Measurements from ENCODE around the gene CFAP107. TPM values are rescaled to one million over a fixed set of nuclear protein-coding genes. Genes with fewer than 3 reads are reported as not detected.
"Not testable (repeated sequence)": the region's sequence is repeated elsewhere in the genome, so short reads cannot be mapped to it uniquely, and the experiment has no call there.

Gene CFAP107
- total and polyA plus RNA-seq, 12 donors, result not detected

DNA sequence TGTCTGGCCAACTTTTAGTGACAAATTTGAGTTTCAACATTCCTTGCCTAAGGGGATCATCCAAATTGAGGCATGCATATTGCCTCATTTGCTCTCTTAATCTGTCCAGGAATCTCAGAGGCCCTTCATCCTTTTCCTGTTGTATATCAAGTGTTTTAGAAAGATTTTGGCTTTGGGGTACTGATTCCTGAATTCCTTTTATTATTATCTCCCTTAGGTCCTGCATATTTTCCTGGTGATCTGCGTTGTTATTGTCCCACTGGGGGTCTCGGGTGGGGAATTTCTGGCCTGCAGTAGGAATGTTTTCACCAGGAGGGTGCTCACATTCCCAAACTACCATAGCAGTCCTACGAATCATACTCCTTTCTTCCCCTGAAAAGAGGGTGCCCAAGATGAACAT is 34.5 kb upstream of the CFAP107 start:
- Histone ChIP-seq H3K4me3 (no peak overlapping the region), H3K4me1 (no peaks in the 10 kb centered on the region), H3K27me3 (no peaks in the 10 kb centered on the region), H3K27ac (no peak overlapping the region), H3K36me3 (no peaks in the 10 kb centered on the region), H3K9me3 (no peaks in the 10 kb centered on the region)
- intact Hi-C loops (cut with DNase I), result no loop called here
- 46 to 49% methylated on average over 3 of the region's 3 CpGs for WGBS, 2 donors
- TF ChIP-seq, protein P1, sequence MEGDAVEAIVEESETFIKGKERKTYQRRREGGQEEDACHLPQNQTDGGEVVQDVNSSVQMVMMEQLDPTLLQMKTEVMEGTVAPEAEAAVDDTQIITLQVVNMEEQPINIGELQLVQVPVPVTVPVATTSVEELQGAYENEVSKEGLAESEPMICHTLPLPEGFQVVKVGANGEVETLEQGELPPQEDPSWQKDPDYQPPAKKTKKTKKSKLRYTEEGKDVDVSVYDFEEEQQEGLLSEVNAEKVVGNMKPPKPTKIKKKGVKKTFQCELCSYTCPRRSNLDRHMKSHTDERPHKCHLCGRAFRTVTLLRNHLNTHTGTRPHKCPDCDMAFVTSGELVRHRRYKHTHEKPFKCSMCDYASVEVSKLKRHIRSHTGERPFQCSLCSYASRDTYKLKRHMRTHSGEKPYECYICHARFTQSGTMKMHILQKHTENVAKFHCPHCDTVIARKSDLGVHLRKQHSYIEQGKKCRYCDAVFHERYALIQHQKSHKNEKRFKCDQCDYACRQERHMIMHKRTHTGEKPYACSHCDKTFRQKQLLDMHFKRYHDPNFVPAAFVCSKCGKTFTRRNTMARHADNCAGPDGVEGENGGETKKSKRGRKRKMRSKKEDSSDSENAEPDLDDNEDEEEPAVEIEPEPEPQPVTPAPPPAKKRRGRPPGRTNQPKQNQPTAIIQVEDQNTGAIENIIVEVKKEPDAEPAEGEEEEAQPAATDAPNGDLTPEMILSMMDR (IDR thresholded peaks at IDR 0.05), result no peak
- DNase-seq, result no peak
- no peak for ATAC-seq

DNA sequence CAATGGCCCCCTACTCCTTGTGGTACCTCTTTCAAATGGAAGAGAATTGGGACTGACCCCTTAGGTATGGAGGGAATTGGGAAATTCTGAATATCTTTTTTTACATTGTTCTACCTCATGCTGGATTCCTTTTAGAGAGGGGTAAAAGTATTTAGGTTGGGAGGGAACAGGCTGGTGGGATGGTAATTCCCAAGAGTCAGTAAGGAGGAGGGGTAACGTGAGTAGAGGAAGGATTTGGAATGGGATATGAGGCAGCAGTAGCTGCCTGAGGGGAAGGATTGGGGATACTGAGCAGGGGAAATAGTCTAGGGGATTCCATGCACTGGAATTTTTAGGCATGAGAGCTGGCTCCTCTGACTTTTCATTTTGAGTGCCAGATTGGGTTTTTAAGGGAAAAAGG is 33.9 kb upstream of the CFAP107 start:
- Histone ChIP-seq H3K9me3 (no peaks in the 10 kb centered on the region), H3K36me3 (no peaks in the 10 kb centered on the region), H3K4me1 (no peaks in the 10 kb centered on the region), H3K27ac (no peak overlapping the region), H3K27me3 (peaks cover 0 to under 1% (median 0%) of the 10 kb centered on the region in 7 donors), H3K4me3 (no peak overlapping the region)
- TF ChIP-seq, protein P1 (IDR thresholded peaks at IDR 0.05), result no peak
- ATAC-seq (no peak), DNase-seq (no peak)
- intact Hi-C loops (cut with DNase I), result no loop called here
- 57 to 66% methylated on average over 1 of the region's 1 CpG for WGBS, 2 donors

DNA sequence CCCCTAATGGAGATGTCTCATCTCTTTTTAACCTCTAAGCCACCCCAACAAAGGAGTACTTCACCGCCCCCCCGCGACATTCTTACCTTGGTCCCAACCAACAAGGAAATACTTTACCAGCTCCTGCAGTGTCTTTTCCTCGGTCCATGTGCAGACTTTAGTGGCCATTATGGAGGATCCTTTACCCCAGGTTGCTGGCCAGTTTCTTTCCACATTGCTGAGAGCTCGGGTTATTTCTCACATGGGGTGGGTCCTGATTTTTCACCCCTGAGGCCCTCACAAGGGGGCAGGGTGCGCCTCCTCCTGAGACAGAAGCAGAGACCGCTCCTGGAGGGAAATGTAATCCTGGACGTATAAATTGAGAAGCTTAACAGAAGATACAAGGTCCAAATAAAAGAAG is 33.1 kb upstream of the CFAP107 start:
- no peaks in the 10 kb centered on the region for H3K36me3 ChIP-seq
- H3K4me1 ChIP-seq, result no peaks in the 10 kb centered on the region
- H3K27ac ChIP-seq, result no peak overlapping the region
- intact Hi-C loops (cut with DNase I), result no loop called here
- 88% methylated on average over 8 of the region's 8 CpGs for WGBS, 2 donors
- TF ChIP-seq, protein P1 (IDR thresholded peaks at IDR 0.05), result no peak
- peaks cover 0 to 4% (median 0%) of the 10 kb centered on the region in 7 donors for H3K27me3 ChIP-seq
- H3K9me3 ChIP-seq, result no peaks in the 10 kb centered on the region
- DNase-seq (no peak), ATAC-seq (no peak)
- no peak overlapping the region for H3K4me3 ChIP-seq

DNA sequence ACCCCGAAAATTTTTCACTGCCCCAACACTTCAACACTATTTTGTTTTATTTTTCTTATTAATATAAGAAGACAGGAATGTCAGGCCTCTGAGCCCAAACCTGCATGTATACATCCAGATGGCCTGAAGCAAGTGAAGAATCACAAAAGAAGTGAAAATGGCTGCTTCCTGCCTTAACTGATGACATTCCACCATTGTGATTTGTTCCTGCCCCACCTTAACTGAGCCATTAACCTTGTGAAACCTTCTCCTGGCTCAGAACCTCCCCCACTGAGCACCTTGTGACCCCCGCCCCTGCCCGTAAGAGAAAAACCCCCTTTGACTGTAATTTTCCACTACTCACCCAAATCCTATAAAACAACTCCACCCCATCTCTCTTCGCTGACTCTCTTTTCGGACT is 32.3 kb upstream of the CFAP107 start:
- intact Hi-C loops (cut with DNase I), result not testable (repeated sequence)

DNA sequence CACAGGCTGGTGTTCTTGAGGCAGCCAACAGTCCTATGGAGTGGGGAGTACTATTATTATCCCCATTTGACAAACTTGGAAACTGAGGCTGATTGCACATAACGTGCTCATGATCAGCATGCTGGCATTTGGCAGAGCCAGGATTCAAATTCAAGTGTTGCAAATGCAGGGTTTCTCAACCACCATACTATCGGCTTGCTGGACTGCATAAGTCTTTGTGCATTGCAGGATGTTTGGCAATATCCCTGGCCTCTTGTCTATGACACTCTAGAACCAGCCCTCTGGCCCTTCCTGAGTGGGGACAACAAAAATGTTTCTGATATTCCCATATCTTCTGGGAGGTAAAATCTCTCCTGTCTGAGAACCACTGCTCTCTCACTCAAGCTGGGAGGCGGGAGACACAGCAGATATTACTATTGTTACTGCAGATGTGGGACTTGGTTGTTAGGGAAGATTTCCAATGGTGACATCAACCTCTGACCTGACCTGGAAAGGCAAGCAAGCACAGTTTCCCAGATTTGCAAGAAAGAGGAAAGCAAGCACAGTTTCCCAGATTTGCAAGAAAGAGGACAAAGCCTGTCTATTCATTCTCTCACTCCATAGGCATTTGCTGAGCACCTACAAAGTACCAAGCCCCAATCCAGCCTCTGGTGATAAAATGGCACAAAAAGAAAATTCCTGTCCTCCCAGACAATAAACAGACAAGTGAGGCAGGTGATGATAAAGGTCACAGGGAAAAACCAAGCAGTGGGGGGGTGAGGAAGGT is 31.1 kb upstream of the CFAP107 start:
- DNase-seq, result no peak
- 68% methylated on average over 3 of the region's 3 CpGs for WGBS, 2 donors
- no peak overlapping the region for H3K27ac ChIP-seq

More for the DNA sequence above, 32.3 kb upstream of the CFAP107 start:
- H3K4me3 ChIP-seq, DNase-seq, ATAC-seq, H3K27me3 ChIP-seq, H3K36me3 ChIP-seq, H3K27ac ChIP-seq, H3K4me1 ChIP-seq, H3K9me3 ChIP-seq: not testable (repeated sequence)
- WGBS, 2 donors, result 83 to 85% methylated on average over 5 of the region's 5 CpGs

More for the DNA sequence above, 31.1 kb upstream of the CFAP107 start:
- no peak overlapping the region for H3K4me3 ChIP-seq
- no peaks in the 10 kb centered on the region for H3K36me3 ChIP-seq
- H3K27me3 ChIP-seq, result peaks cover 0 to 11% (median 0%) of the 10 kb centered on the region in 7 donors
- no peak for ATAC-seq
- no peaks in the 10 kb centered on the region for H3K9me3 ChIP-seq
- intact Hi-C loops (cut with DNase I), result no loop called here
- TF ChIP-seq, protein P1 (IDR thresholded peaks at IDR 0.05), result no peak
- H3K4me1 ChIP-seq, result no peaks in the 10 kb centered on the region
